Amniotic stem cell (primary cell): ENCODE measurements around the gene DLG1.

Source experiments
- DNase-seq: peaks from one replicate; lab custom pipeline; 2025; lab: John Stamatoyannopoulos, UW

DLG1 gene

DNA sequence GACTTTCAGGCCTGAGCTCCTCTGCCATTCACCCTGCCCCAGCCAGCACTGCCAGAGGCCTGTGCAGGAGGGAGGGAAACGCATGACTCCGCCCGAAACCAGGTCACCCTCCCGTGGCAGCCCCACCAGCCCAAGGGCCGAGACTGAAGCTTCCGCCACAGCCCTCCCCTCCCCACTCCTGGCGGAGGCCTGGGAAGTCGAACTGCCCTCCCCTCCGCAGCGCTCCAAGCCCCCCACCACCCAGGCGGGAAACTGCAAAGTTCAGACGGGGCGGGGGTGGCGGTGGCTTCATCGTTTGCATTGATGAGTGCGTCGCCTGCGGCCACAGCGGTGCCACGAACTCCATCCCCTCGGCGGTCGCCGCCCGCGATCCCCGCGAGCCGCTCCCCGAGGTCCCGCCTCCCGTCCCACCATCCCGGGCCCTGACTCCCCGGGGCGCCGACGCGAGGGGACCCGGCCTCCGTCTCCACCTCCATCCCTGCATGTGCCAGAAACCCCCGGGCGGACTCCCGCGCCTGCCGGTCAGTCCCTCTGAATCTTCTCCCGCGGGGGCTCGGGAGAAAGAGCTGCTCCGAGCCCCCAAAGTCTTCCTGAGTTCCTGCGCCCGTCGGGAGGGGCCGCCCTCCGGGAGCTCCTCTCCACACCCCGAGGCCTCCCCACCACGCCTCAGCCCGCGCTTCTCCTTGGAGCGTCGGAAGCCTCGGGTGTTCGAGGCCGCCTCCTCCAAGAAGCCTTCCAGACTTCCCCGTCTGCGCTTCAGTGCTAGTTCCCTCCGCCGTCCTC, 269.5 kb downstream of the DLG1 start:
- no peak for DNase-seq

DNA sequence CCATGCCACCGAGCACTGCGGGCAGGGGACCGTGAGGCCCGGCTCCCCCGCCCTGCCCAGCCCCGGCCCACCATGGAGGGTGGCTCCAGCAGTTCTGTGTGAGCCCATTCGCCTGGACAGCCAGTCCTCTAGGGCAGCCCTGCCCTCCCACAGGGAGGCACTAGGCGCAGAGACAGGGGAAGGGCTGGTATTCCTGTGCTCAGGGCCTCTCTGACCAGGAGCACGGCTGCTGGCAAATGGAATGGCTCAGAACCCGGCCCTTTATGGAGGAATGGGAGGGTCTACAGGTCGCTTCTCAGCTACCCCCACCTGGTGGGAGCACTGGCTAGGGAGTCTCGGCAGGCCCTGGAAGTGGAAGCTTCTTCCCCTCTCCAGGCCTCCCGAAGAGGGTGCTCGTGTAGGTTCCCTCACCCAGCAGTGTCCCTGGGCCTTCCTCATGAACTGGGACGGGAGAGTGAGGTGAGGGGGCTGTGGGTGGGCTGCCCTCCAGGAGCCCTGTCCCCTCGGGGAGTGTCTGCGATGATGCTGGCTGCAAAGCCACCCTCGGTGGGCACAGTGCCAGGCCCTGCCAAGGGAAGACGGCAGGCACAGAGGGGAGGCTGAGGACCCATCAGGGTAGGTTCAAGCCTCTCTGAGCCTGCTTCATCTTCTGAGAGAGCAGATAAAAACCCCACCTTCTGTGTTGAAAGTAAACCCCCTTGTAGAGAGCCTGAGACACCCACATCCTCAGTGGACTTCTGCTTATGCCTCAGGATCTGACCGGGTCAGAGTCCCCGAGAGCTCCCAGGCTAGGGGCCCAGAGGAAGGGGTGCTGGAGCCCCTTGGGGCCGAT, 270.3 kb downstream of the DLG1 start:
- no peak for DNase-seq

DNA sequence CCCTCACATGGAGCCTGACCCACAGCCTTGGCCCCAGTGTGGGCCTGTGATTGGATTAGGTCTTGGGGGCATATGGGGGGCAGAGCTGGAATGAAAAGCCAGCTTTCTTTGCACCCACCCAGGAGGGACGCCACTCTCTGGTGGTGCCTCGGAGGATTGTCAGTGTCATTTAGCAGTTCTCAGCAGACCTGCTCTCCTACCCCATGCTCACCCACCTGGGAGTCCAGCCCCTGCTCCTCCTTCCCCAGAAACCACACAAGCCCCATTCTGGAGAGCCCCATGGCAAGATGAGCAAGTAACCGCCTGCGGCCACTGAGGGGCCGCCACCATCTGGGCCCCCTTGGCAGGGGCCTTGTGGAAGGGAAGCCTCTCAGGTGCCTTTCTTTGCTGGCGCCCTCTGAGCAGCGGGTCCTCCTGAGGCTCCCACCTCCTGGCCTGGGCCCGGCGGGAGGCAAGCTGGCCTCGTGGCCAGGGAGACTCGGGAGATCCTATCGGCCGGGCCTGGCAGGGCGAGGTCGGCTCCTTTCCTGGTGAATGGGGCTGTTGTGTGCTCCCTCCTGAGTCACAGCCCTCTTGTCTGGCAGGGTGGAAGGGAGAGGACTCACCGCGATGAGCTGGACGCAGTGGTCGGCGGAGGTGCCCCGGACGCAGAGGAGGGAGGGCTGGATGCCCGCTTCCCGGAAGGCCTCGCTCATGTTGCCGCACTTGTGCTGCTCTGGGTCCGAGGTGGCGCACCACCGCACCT, 271.1 kb downstream of the DLG1 start:
- DNase-seq, result no peak

DNA sequence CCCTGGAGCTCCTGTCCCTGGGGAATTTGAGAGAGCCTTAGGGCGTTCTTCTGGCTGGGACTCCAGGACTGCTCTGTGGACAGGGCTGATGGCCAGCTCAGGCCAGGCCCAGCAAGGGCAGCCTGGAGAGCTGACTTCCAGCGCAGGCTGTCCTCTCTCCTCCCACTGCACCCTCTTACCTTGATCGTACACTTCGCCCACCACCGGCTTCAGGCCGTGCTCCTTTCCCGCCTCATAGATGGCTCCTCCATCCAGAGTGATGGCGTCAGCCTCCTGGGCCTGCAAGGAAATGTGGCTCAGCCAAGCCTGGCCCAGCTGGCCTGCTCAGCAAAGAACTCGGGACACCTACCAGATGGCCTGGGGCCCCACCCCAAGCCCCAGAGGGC, 271.9 kb downstream of the DLG1 start:
- no peak for DNase-seq

DNA sequence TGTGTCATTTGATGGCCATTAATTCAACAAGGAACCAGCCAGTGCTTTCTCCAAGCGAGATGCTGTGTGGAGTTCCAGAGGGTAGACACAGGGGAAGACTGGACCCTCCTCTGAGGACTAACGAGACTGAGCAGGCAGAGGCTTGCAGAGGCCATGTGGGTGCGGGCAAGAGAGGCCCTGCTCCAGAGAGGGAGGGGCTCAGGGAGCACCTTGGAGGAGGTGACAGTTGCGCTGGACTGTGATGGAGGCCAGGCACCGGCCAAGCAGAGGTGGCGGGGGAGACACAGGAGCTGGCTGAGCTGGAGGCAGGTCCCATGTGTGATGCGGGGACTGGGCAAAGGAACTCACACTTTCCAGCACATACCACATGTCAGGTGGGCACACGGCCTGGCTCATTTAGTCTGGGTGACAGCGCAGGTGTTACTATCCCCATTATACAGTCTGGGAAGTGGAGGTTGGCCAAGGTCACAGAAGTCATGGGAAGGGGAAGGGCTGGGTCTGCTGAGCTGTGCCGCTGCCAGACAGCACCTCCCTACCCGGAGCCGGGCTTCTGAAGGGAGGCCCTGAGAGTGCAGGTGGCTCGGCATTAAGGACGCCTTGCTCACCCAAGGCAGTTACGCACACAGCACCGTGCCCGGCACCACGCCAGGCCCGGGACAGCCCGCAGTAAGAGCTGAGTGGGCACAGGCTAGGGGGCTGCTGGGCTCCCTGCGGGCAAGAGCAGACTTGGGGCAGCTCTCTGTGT, 272.5 kb downstream of the DLG1 start:
- DNase-seq, result no peak

DNA sequence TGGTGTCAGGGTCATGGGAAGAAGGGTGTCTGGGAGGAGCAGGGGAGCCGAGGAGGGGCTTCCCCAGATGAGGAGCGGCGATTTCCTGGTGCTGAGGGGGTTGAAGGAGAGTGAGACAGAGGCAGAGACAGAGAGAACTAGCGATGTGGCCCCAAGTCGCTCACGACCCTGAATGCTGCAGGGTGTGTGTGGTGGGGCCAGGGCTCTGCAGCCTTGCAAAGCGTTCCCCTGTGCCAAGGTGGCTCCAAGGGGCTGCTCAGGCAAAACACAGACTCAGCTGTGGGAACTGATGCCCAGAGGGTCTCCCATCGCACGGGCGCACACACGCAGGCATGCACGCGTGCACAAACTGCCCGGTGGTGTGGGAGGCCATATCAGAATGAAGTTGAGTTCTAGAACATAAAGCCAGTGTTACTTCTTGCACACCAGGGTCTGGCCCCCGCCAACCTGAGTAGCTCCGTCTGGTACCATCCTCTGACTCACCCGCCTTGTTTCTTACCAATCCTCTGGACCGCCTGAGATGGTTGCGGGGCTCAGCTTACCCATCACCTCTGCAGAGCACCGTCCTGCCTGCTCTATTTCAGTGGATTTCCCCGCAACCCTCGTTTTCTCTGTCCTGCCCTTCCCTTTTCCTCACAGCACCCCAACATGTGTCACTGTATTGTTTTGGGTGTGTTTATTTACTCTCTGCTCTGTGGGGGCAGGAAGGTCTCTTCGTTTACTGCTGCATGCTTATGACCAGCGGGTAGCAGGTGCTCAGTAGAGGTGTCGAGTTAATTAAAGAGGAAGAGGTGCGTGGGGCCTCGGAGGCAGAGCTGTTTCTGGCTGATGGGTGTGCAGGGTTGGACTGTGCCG, 273.3 kb downstream of the DLG1 start:
- no peak for DNase-seq

DNA sequence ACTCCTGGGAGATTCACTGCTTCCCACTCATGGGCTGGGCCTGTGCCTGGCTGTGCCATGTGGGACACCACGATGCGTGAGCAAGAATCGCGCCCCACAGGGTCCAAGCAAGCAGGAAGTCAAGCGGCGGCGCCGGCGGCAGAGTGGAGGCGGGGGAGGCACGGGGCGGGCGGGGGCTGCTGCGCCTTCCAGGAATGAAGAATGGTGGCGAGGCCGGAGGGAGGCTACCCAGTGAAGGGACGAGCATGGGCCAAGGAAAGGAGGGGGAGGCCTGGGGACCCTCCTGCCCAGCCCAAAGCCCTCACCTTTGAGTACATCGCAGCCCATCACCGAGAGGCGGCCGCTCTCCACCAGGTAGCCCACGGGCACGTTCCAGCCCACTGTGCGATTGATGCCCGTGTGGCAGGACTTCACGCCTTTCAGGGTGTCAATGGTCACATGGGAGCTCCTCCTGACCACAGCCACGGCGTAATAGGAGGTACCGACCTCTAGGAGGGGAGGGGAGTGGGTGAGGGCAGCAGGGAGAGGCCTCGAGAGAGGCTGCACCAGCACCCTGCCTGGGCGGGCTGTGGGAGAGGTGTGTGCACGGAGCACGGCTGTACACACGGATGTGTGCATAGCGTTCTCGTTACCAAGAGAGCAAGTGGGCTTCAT, 274.3 kb downstream of the DLG1 start:
- DNase-seq, result no peak

DNA sequence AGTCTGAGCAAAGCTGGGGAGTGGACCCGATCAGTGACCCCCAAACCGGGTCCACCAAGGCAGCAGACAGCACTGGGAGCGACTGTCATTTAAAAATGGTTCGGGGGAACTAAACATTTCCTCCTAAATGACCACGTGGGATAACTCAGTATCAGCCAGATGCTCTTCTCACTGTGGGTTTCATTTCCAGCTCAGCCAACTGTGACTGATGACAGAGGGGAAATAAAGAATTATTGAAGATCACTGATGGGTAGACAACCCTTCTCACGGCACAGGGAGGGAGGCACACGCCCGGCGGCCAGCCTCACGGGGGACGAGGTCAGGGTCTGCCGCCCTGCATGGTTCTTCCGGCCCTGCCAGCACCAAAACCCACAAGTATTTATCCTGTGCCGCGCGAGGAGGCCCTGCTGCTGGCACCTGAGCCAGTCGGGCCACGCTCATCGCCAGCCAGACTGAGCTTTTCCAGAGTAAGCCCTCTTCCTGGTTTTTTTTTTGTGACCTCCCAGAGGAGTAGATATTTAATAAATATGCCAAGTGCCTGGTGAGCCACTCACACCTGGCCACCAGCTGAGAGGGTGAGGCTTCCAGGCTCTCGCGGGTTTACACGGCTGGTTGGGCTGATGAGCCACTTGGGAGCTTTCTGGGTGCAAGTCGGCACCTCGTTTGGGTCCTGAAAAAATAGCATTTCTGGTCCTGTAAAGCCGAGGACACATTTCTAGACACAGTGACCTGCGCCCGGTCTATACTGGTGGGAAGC, 275.0 kb downstream of the DLG1 start:
- no peak for DNase-seq

DNA sequence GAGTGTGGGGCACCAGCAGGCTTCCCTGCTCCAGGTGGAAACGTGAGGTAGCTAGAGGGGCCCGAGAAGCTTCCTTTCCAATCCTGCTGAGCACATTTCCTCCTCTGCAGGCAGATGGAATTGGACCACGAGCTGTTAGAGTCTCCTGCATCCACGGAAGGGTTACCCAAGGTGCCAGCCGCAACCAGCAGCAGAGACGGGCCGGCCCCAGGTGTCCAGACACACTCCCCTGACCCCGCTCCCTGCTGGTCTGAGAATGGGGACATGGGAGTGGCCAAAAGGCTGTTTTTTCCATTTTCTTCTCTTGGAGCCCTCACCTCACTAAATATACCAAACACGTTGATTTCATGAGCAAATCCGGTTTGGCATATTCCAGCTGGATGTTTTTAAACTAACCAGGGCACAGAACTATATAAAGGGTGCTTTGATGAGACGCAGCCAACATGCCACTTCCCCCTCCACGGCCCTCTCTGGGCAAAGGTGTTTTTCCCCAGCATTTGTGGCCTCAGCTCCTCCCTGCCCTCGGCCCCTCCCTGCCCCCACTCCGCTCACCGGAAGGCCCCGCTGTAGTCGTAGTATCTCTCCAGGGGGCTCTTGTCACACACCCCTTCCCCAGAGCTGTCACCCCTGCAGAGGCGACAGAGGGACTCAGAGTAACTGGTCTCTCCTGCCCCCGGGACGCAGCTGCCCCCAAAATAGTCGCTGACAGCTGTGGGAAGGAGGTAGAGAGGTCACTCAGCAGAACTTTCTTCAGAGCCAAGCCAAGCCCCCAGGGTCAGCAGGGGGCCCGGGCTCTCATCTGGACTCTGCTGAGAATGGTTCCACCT, 275.8 kb downstream of the DLG1 start:
- DNase-seq, result no peak

DNA sequence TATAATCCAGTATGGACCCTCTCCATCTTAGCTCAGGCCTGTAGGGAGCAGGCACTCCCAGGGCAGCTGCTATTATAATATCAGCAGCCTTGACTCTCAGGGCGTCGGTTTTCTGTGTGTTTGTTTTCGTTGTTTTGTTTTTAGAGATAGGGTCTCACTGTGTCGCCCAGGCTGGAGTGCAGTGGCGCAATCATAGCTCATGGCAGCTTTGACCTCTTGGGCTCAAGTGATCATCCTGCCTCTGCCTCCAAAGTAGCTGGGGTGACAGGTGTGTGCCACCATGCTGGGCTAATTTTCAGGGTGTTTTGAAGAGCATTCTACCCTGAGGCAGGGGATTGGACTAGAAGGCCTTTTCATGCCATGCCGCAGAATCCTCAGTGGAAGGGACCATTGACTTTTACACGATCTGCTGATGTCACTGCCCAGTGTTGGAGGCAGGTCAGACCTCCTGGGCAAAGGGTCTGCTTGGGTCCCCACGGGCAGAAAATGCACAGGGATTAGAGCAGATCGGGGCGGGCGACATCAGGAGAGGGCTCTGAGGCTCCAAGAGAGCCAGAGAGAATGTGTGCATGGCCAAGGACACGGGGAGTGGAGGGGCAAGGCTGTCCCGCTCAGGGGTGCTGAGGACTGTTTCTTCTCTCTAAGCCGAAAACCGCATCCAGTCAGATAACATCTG, 276.5 kb downstream of the DLG1 start:
- DNase-seq, result no peak

DNA sequence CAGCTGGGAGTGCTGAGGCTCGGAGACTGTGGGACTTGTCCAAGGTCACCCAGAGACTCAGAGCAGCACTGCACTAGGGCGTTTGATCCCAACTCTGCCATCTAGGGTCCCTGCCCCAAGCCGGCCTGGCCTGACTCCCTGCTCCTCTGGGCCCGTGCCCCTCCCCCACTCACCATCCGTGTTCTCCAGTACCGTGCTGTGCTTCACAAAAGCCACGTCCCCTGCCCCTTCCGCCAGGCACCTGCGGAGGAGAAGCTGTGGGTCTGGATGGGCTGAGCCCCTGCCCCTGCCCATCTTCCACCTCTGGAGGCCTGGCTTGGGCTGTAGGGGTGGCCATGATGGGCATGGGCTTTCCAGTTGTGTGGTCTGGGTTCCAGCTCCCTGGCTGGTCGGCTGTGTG, 277.2 kb downstream of the DLG1 start:
- DNase-seq, result no peak

DNA sequence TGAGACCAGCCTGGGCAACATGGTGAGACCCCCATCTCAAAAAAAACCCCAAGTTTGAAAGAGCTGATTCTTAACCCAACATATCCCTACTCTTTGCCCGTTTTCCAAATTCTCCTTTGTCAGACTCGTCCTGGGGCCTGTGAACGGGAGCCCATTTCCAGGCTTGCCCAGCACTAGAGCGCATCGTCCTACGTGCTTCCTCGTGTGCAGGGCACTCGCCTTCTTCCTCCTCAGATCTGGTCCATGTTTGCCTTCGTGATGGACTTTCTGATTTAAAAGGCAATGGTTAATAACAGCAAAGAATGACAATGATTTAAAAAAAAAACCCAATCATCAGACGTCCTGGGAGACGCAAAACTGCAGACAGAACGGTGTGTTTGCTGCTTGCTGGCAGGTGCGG, 278.9 kb downstream of the DLG1 start:
- DNase-seq, result no peak

DNA sequence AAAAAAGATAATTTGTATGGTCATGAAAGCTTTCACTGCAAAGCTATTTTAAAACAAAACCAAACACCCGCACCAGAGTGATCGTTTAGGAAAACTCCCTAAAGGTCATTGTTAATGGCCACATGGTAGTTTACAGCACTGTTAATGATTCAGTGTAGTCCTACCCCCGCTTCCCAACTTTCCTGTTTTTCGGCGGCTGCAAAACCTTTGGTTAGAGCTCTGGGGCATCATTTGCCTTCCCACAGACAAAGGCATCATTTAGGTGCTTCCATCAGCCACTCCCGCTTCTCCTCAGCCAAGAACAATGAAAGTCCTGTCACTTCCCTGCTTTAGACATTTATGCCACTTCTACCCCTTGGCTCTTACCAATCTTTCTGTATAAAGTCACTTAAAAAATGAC, 279.4 kb downstream of the DLG1 start:
- no peak for DNase-seq

DNA sequence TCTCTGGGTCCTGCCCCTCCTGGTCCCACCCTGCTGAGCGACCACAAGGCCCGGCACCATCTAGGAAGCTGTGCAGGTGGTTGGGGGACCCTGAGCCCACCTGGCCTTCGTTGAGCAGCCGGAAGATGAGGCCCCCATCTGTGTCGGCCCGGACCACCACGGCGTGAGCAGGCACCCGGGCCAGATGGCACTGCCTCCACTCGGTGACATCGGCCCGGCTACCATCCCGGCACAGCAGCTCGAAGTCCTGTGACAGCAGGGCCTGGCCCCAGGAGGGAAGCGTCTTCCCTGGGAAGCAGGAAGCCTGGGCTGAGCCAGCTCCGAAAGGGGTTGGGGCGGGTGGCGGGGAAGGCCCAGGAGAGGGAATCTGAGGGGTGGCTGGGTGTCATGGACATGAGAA, 281.4 kb downstream of the DLG1 start:
- no peak for DNase-seq

DNA sequence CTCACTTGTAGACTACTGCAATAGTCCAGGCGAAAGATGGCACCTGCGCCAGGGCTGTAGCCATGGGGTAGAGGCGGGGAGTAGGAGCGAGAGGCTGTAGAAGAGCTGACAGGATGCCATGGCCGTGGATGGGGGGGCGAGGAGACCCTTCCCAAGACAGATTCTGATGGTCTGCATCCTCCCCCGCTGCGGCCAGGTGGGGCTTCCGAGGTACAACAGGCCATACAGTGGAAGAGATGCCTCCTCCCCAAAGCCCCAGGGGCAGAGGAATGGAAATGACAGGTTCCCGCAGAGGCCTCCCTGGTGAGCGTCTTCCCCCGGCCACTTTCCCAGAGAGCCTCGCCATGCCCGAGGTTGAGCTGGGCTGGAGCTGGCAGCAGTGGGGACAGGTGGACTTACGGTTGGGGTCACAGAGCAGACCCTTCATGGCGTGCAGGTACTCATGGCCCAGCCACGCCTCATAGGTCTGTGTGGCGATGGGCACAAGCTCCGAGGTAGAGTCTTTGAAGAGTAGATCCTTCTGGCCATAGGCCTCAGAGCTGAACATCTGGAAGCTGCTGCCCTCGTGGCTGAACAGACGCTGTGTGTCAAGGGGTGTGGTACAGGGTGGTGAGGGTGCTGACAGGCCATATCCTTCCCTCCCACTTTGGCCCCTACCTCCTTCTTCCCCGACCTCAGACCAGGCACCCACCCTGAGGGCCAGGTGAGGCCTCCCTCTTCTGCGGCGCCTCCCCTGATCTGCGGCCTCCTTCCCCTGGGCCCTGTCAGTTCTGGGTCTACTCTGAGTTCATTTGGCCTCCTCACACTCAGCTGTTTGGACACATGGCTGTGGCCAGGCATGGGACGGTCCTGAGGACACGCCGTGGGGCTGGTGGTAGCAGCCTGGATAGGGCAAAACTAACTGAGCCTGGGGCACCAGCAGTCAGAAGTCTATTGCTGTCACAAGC, 282.3 kb downstream of the DLG1 start:
- DNase-seq, result no peak

DNA sequence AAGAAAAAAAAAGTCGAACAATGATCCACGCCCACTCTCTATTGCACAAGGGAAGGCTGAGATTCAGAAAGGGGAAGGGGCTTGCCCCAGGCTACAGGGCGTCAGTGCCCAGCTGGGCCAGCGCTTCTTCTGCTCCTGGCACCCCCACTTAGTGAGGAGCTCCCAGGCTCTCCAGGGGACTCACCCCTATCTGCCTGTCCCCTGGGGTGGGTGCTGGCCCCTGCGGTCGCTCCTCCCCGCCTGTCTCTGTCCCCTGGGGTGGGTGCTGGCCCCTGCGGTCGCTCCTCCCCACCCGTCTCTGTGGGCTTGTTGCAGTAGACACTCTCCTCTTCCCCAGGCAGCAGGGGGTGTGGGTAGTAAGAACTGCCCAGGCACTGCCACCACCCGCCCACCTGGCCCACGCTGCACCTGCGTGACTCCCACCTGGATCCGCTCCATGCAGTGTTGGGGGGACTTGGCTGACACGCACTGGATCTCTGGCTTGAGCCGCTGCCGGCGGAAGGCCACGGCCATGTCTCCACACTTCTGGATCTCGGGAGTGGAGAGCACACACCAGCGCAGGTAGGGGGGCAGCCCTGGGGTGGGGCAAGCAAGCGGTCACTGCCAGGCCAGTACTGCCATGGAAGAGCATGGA, 283.4 kb downstream of the DLG1 start:
- DNase-seq, result no peak

DNA sequence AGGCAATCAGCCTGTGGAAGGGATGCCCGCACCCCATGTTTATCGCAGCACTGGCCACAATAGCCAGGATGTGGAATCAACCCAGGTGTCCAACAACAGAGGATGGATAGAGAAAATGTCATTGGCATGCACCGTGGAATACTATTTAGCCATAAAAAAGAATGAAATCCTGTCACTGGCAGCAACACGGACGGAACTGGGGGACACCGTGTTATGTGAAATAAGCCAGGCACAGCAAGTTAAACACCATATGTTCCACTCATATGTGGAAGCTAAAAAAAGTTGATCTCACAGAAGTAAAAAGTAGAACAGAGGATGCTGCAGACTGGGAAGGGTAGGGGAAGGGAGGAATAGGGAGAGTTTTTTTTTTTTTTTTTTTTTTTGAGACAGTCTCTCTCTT, 284.4 kb downstream of the DLG1 start:
- no peak for DNase-seq
